ENCODE data around the gene RGS7BP.

The RGS7BP gene

GRCh38 chr5:64637837-64638443 is 132.1 kb downstream of the RGS7BP start:
- no peak for DNase-seq
- H3K4me3 Mint-ChIP-seq, result no peak overlapping the region
- peaks cover 14% of the 10 kb centered on the region for H3K4me1 Mint-ChIP-seq
- no peaks in the 10 kb centered on the region for H3K27me3 Mint-ChIP-seq (ENCODE audit: low read depth, poor library complexity)
- TF ChIP-seq CTCF (IDR thresholded peaks at IDR 0.05), result no peak
- H3K9me3 Mint-ChIP-seq, result no peaks in the 10 kb centered on the region
- H3K27ac Mint-ChIP-seq, result no peak overlapping the region
- no peaks in the 10 kb centered on the region for H3K36me3 Mint-ChIP-seq (ENCODE audit: low read depth)

DNA sequence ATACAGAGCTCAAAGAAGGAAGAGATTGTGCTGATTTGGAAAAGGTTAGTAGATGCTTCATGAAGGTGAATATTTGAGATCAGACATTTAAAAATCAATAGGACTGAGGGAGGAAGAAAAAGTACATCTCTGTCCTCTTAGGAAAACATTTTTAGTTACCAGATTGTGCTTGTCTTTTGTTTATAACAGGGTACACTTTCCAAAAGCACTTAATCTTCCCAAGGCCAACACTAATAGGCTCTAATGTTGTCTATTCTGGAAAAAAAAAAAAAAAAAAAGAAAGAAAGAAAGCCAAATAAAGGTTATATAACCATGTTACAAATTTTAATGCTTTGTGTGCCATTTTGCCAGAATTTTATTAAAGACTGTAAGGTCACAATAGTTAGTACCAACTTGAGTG is 139.0 kb downstream of the RGS7BP start:
- DNase-seq, result no peak
- H3K4me1 Mint-ChIP-seq, result no peaks in the 10 kb centered on the region
- H3K9me3 Mint-ChIP-seq, result no peaks in the 10 kb centered on the region
- no peaks in the 10 kb centered on the region for H3K36me3 Mint-ChIP-seq (ENCODE audit: low read depth)
- H3K27me3 Mint-ChIP-seq (ENCODE audit: low read depth, poor library complexity), result no peaks in the 10 kb centered on the region
- H3K4me3 Mint-ChIP-seq, result no peak overlapping the region
- H3K27ac Mint-ChIP-seq, result no peak overlapping the region
- TF ChIP-seq CTCF (IDR thresholded peaks at IDR 0.05), result no peak

DNA sequence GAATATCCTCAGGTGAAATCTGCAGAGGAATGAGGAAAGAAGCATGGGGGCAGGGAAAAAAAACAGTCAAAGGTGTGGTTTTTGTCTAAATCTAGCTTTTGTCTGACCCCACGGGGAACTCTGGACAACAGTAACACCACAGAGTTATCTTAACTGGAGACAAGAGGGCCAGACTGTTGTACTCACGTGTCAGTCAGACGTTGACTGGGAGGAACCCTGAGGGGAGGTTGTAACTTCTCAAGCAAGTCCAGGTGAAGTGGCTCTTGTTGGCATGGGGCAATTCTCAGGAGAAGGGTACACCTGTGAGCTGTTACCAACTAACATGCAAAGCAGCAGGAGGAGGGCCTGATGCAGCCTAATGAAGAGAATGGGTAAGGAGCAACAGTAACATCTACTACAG is 140.4 kb downstream of the RGS7BP start:
- TF ChIP-seq CTCF (IDR thresholded peaks at IDR 0.05), result no peak
- no peak for DNase-seq
- H3K36me3 Mint-ChIP-seq (ENCODE audit: low read depth), result no peaks in the 10 kb centered on the region
- H3K4me1 Mint-ChIP-seq, result no peaks in the 10 kb centered on the region
- H3K9me3 Mint-ChIP-seq, result no peaks in the 10 kb centered on the region
- H3K27me3 Mint-ChIP-seq (ENCODE audit: low read depth, poor library complexity), result no peaks in the 10 kb centered on the region
- H3K27ac Mint-ChIP-seq, result no peak overlapping the region
- H3K4me3 Mint-ChIP-seq, result no peak overlapping the region

DNA sequence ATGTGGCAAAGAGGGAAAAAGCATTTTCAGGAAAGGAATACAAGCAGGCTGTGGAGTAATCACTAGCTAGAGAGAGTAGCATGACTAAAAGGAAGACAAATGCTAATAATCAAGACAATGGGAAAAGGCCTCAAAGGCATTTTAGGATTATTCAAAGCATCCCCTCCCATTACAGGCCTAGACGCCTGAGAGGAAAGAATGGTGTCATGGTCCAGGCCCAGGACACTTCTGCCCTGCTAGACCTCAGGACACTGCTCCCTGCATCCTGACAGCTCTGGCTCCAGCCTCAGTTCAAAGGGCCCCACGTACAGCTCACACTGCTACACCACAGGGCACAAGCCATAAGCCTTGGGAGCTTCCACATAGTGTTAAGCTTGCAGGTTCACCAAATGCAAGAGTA is 143.7 kb downstream of the RGS7BP start:
- no peaks in the 10 kb centered on the region for H3K27me3 Mint-ChIP-seq (ENCODE audit: low read depth, poor library complexity)
- no peak overlapping the region for H3K4me3 Mint-ChIP-seq
- H3K4me1 Mint-ChIP-seq, result no peaks in the 10 kb centered on the region
- no peak for DNase-seq
- H3K36me3 Mint-ChIP-seq (ENCODE audit: low read depth), result no peaks in the 10 kb centered on the region
- peaks cover 5% of the 10 kb centered on the region for H3K9me3 Mint-ChIP-seq
- TF ChIP-seq CTCF (IDR thresholded peaks at IDR 0.05), result no peak
- H3K27ac Mint-ChIP-seq, result no peak overlapping the region

DNA sequence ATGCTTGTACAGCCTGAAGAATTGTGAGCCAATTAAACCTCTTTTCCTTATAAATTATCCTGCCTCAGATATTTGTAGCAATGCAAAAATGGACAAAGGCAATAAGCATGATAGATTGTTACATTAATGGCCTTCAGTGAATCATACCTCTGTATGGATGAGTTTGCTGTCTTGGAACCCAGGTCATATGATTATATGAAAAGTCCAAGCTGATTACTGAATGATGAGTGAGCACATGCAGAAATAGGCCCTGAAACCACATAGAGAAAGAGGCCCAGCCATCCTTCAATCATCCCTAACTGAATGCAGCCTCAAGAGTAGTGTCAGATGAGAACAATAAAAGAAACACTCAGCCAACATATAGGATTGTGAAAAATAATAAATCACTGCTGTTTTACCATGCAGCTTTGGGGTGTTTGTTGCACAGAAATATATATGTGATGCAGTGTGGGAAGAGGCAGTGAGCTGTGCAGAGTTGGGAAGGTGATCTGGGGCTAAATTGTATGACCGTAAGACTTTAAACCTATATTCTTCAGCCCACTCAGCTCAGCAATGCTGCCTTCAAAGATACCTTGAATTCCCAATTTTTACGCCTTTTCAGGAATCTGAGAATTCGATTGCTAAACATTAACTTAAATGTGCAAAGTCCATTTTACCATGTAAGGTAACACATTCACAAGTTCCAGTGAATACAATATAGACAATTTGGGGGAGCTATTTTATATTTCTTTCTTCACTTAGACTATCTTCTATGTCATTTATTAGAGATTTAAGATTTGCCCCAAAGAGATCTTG is 148.1 kb downstream of the RGS7BP start:
- Mint-ChIP-seq H3K27me3 (ENCODE audit: low read depth, poor library complexity) (no peaks in the 10 kb centered on the region), H3K4me1 (no peaks in the 10 kb centered on the region), H3K9me3 (peaks cover 19% of the 10 kb centered on the region), H3K27ac (no peak overlapping the region), H3K4me3 (no peak overlapping the region), H3K36me3 (ENCODE audit: low read depth) (no peaks in the 10 kb centered on the region)
- no peak for TF ChIP-seq CTCF (IDR thresholded peaks at IDR 0.05)
- no peak for DNase-seq

DNA sequence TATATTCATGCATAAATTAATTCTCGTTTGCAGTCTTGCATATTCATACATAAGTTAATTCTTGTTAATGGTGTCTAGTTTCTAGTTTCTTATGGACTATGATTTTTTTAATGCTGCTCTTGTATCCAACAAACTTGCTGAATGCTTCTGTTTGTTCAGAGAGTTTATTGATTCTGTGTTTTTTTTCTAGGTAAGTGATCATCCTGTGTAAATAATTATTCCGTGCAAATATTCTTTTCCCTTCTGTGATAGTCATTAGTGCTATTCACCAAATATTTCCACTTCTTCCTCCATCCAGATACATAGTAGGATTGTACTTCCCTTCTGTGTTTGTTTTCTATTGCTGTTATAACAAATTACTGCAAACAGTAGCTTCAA is 148.7 kb downstream of the RGS7BP start:
- Mint-ChIP-seq H3K9me3 (peaks cover 19% of the 10 kb centered on the region), H3K27me3 (ENCODE audit: low read depth, poor library complexity) (no peaks in the 10 kb centered on the region), H3K36me3 (ENCODE audit: low read depth) (no peaks in the 10 kb centered on the region), H3K27ac (no peak overlapping the region), H3K4me3 (no peak overlapping the region), H3K4me1 (no peaks in the 10 kb centered on the region)
- no peak for DNase-seq
- no peak for TF ChIP-seq CTCF (IDR thresholded peaks at IDR 0.05)
